GM12874 (cell line): ENCODE results near the gene TCEANC2.

ENCODE experiments used
- CTCF ChIP-seq: IDR thresholded peaks from 2 replicates; pipeline ENCODE4 v1.5.1; 2011; ENCODE audit warnings: low read depth, mild to moderate bottlenecking, control low read depth, low read length, moderate library complexity; ENCODE audit not compliant: insufficient read depth

The TCEANC2 gene

GRCh38 chr1:54052934-54053744 lies at the start of gene TCEANC2, which contains the start of gene TMEM59:
Gene TCEANC2, plus strand, starts transcription at chr1:54053608. Its CDS starts 815 bp downstream, at chr1:54054423.
Gene TMEM59, minus strand, starts transcription at chr1:54053204. Its CDS starts 16 bp downstream, at chr1:54053188.
- TF ChIP-seq CTCF: no peak

GRCh38 chr1:54004481-54005049 lies 48.8 kb upstream of the TCEANC2 start:
- TF ChIP-seq CTCF: no peak

- TF ChIP-seq CTCF: no peak
These were observed 46.9 kb upstream of the TCEANC2 start for GRCh38 chr1:54006508-54006907.

GRCh38 chr1:54007613-54008012 lies 45.8 kb upstream of the TCEANC2 start:
- no peak for TF ChIP-seq CTCF

- no peak for TF ChIP-seq CTCF
These were observed 44.5 kb upstream of the TCEANC2 start for GRCh38 chr1:54008876-54009275.

- no peak for TF ChIP-seq CTCF
These were observed 44.0 kb upstream of the TCEANC2 start for GRCh38 chr1:54009406-54009805.

GRCh38 chr1:54010415-54011117 lies 42.8 kb upstream of the TCEANC2 start:
- no peak for TF ChIP-seq CTCF
